Fibroblast of the conjunctiva (primary cell): ENCODE data around the gene ARL10.

ENCODE experiments used
- DNase-seq: peaks from one replicate; pipeline ENCODE4 v3.0.0-alpha.2; 2010; ENCODE audit warnings: low read depth

ARL10 gene

GRCh38 chr5:176410486-176411180, 45.3 kb downstream of the ARL10 start:
- no peak for DNase-seq

- DNase-seq: no peak
Measured at GRCh38 chr5:176412517-176413254, 47.4 kb downstream of the ARL10 start.

GRCh38 chr5:176413255-176413565, 47.9 kb downstream of the ARL10 start:
- DNase-seq: no peak

GRCh38 chr5:176413709-176414191, 48.5 kb downstream of the ARL10 start:
- no peak for DNase-seq

- no peak for DNase-seq
Measured at GRCh38 chr5:176414704-176415103, 49.4 kb downstream of the ARL10 start.

- no peak for DNase-seq
Measured at GRCh38 chr5:176415240-176415951, 50.1 kb downstream of the ARL10 start.

GRCh38 chr5:176415952-176416924, 51.0 kb downstream of the ARL10 start, which contains the start of gene CLTB:
Gene CLTB, minus strand, starts transcription at chr5:176416539. Its CDS starts 176 bp downstream, at chr5:176416363.
- DNase-seq: peak; percentile 62

- no peak for DNase-seq
Measured at GRCh38 chr5:176416965-176417364, 51.7 kb downstream of the ARL10 start.

- DNase-seq: no peak
Measured at GRCh38 chr5:176418251-176418650, 53.0 kb downstream of the ARL10 start.

- no peak for DNase-seq
Measured at GRCh38 chr5:176420086-176420485, 54.8 kb downstream of the ARL10 start.

- DNase-seq: no peak
Measured at GRCh38 chr5:176420972-176421544, 55.8 kb downstream of the ARL10 start.

- no peak for DNase-seq
Measured at GRCh38 chr5:176424181-176424580, 58.9 kb downstream of the ARL10 start.

- no peak for DNase-seq
Measured at GRCh38 chr5:176425138-176425537, 59.9 kb downstream of the ARL10 start.

GRCh38 chr5:176425791-176426190, 60.5 kb downstream of the ARL10 start:
- DNase-seq: no peak

- DNase-seq: no peak
Measured at GRCh38 chr5:176426876-176427275, 61.6 kb downstream of the ARL10 start.

GRCh38 chr5:176427971-176428370, 62.7 kb downstream of the ARL10 start:
- DNase-seq: no peak

- no peak for DNase-seq
Measured at GRCh38 chr5:176429972-176430371, 64.7 kb downstream of the ARL10 start.
